Activated B cell treated with CpG ODN at 0.5 μM for 24 hours (primary cell): ENCODE measurements around the gene HPSE2. TPM values are rescaled to one million over a fixed set of nuclear protein-coding genes. Genes with fewer than 3 reads are reported as not detected.
"Not testable (repeated sequence)": the region's sequence is repeated elsewhere in the genome, so short reads cannot be mapped to it uniquely, and the experiment has no call there.

Experiments used
- ATAC-seq: fragments of 200-7000 bp; cut with Tn5 transposase; one replicate; pipeline ENCODE4 v1.10.0; 2021; ENCODE audit warnings: low read depth, mild to moderate bottlenecking, moderate library complexity
- CTCF ChIA-PET: fragments of 350-600 bp; sonication (Branson Sonifier 250); formaldehyde crosslinking; loops from one replicate; lab custom pipeline; 2021; ENCODE audit warnings: antibody characterized with exemption; lab: Charles Lee
- POLR2A ChIA-PET: fragments of 350-600 bp; sonication (Branson Sonifier 250); formaldehyde crosslinking; loops from one replicate; lab custom pipeline; 2021; ENCODE audit warnings: antibody characterized with exemption; lab: Charles Lee
- DNase-seq: peaks from one replicate; pipeline ENCODE4 v3.0.0; 2022
- H3K27ac Mint-ChIP-seq: one replicate; pipeline ENCODE4 v1.8.0; 2020; ENCODE audit warnings: mixed read lengths
- H3K27me3 Mint-ChIP-seq: one replicate; pipeline ENCODE4 v1.8.0; 2021; ENCODE audit warnings: mixed read lengths
- H3K36me3 Mint-ChIP-seq: one replicate; pipeline ENCODE4 v1.8.0; 2021; ENCODE audit warnings: low read depth, mixed read lengths
- H3K4me1 Mint-ChIP-seq: one replicate; pipeline ENCODE4 v1.8.0; 2021; ENCODE audit warnings: mixed read lengths
- H3K4me3 Mint-ChIP-seq: one replicate; pipeline ENCODE4 v1.8.0; 2020; ENCODE audit warnings: mild to moderate bottlenecking, mixed read lengths
- H3K9me3 Mint-ChIP-seq: one replicate; pipeline ENCODE4 v1.8.0; 2020; ENCODE audit warnings: mixed read lengths
- intact Hi-C: fragments of 100-400 bp; cut with micrococcal nuclease; formaldehyde crosslinking; loops from one replicate; pipeline ENCODE4 v1.15.1; 2024
- total RNA-seq: library from RNA; stranded (reverse); gene quantifications from 2 replicates; pipeline ENCODE4 v1.2.3, GENCODE V29; 2022
- TF ChIP-seq, protein P1 (sequence below): fragments of 200-600 bp; IDR thresholded peaks from one replicate; pipeline ENCODE4 v1.8.0; 2022; ENCODE audit warnings: antibody characterized with exemption, mild to moderate bottlenecking

HPSE2 gene
- total RNA-seq, 1 donor from 2014 or later: not detected

DNA sequence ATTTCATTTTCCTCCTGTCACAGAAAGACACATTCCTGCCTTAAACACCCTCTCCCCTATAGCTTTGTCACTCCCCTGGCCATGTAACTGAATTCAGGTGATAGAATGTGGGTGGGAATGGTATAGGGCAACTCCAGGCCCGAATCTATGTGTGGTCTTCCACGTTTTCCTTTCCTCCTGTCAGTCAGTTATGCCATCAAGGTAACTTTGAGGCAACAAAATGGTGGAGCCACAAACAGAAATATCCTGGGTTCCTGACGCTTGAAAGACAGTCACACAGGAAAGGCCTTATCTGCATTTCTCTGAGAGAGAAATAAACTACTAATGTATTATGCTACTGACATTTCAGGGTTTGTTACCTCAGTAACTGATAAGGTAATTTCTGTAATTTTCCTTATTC, 326.8 kb downstream of the HPSE2 start:
- Mint-ChIP-seq H3K27me3 (no peaks in the 10 kb centered on the region), H3K9me3 (no peaks in the 10 kb centered on the region), H3K36me3 (no peaks in the 10 kb centered on the region), H3K27ac (no peak overlapping the region), H3K4me1 (no peaks in the 10 kb centered on the region), H3K4me3 (no peak overlapping the region)
- intact Hi-C loops: no loop called here
- ChIA-PET CTCF (no interaction called here), POLR2A (no interaction called here)
- TF ChIP-seq, protein P1, sequence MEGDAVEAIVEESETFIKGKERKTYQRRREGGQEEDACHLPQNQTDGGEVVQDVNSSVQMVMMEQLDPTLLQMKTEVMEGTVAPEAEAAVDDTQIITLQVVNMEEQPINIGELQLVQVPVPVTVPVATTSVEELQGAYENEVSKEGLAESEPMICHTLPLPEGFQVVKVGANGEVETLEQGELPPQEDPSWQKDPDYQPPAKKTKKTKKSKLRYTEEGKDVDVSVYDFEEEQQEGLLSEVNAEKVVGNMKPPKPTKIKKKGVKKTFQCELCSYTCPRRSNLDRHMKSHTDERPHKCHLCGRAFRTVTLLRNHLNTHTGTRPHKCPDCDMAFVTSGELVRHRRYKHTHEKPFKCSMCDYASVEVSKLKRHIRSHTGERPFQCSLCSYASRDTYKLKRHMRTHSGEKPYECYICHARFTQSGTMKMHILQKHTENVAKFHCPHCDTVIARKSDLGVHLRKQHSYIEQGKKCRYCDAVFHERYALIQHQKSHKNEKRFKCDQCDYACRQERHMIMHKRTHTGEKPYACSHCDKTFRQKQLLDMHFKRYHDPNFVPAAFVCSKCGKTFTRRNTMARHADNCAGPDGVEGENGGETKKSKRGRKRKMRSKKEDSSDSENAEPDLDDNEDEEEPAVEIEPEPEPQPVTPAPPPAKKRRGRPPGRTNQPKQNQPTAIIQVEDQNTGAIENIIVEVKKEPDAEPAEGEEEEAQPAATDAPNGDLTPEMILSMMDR: no peak
- DNase-seq (no peak), ATAC-seq (no peak)

DNA sequence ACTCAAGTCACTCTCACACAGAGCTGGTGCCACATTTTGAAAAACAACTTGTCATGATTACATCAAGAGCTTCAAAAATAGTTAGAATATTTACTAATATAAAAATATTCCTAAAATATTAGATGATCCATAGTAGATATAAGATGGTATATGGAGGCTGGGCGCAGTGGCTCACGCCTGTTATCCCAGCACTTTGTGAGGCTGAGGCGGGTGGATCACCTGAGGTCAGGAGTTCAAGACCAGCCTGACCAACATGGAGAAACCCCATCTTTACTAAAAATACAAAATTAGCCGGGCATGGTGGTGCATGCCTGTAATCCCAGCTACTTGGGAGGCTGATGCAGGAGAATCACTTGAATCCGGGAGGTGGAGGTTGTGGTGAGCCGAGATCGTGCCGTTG, 327.4 kb downstream of the HPSE2 start:
- H3K27me3 Mint-ChIP-seq, intact Hi-C loops, POLR2A ChIA-PET, H3K4me3 Mint-ChIP-seq, H3K36me3 Mint-ChIP-seq, H3K9me3 Mint-ChIP-seq, ATAC-seq, CTCF ChIA-PET, DNase-seq, H3K4me1 Mint-ChIP-seq, H3K27ac Mint-ChIP-seq: not testable (repeated sequence)

DNA sequence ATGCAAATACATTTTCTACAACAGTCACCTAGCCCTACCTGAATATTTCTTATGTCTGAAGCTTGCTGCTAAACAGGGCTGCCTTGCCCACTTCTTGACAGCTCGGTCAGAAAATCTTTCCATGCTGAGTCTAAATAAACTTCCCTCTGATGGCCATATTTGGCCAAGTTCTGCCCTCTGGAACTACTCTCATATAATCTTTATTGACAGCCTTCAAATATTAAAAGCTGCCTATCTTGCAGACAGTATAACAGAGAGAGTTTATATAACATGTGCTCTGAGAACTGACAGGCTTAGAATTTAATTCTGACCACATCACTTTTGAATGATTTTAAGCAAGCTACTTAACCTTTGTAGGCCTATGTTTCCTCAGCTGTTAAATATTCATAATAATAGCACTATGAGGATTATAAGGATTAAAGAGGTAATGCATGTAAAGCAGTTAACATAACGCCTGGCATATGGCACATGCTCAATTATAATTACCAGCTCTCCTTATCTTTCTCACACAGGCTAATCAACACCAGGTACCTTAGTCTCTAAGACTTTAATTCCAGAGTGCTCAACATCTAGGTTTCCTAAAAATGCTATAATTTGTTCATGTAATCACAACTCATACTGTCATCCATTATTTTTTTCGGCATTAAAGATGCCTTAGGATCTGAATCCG, 334.1 kb downstream of the HPSE2 start:
- Mint-ChIP-seq H3K27ac (no peak overlapping the region), H3K4me3 (no peak overlapping the region), H3K27me3 (peaks cover 2% of the 10 kb centered on the region), H3K9me3 (no peaks in the 10 kb centered on the region), H3K4me1 (no peaks in the 10 kb centered on the region), H3K36me3 (no peaks in the 10 kb centered on the region)
- DNase-seq: no peak
- CTCF ChIA-PET: interaction anchor here (1.2 kb wide), 1 partner anchor 345 kb away, joined by 3 read pairs; no protein-coding TSS in a partner anchor
- POLR2A ChIA-PET: no interaction called here
- ATAC-seq: no peak
- TF ChIP-seq, protein P1: no peak
- intact Hi-C loops: no loop called here

- ChIA-PET CTCF (no interaction called here), POLR2A (no interaction called here)
- Mint-ChIP-seq H3K27ac (no peak overlapping the region), H3K4me3 (no peak overlapping the region), H3K4me1 (no peaks in the 10 kb centered on the region), H3K27me3 (peaks cover 2% of the 10 kb centered on the region), H3K36me3 (no peaks in the 10 kb centered on the region), H3K9me3 (peaks cover 2% of the 10 kb centered on the region)
- intact Hi-C loops: no loop called here
- TF ChIP-seq, protein P1: no peak
- DNase-seq (no peak), ATAC-seq (no peak)
Measured at GRCh38 chr10:98899018-98899417, 336.6 kb downstream of the HPSE2 start.

GRCh38 chr10:98892523-98892922, 343.1 kb downstream of the HPSE2 start:
- POLR2A ChIA-PET: no interaction called here
- CTCF ChIA-PET: no interaction called here

More at GRCh38 chr10:98892523-98892922, 343.1 kb downstream of the HPSE2 start:
- intact Hi-C loops: no loop called here
- TF ChIP-seq, protein P1: no peak
- no peak for ATAC-seq
- peaks cover 2% of the 10 kb centered on the region for H3K9me3 Mint-ChIP-seq
- H3K27ac Mint-ChIP-seq: no peak overlapping the region
- DNase-seq: no peak
- no peaks in the 10 kb centered on the region for H3K36me3 Mint-ChIP-seq
- H3K4me1 Mint-ChIP-seq: no peaks in the 10 kb centered on the region
- H3K27me3 Mint-ChIP-seq: no peaks in the 10 kb centered on the region
- H3K4me3 Mint-ChIP-seq: no peak overlapping the region
